GM19397 (cell line): Measurements from ENCODE around the gene TEX9.

Experiments used
- ATAC-seq: cut with Tn5 transposase; IDR thresholded peaks from one replicate; pipeline ENCODE4 v1.9.1; 2021; ENCODE audit warnings: mild to moderate bottlenecking, moderate library complexity; ENCODE audit not compliant: unreplicated experiment

TEX9 gene

DNA sequence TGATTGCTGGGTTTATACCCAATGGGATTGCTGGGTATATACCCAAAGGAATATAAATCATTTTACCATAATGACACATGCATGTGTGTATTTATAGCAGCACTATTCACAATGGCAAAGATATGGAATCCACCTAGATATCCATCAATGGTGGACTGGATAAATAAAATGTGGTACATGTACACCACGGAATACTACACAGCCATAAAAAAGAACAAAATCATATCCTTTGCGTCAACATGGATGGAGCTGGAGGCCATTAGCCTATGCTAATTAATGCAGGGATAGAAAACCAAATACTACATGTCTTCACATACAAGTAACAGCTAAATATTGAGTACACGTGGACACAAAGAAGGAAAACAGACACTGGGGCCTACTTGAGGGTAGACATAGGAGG, 77.1 kb downstream of the TEX9 start:
- ATAC-seq: no peak

DNA sequence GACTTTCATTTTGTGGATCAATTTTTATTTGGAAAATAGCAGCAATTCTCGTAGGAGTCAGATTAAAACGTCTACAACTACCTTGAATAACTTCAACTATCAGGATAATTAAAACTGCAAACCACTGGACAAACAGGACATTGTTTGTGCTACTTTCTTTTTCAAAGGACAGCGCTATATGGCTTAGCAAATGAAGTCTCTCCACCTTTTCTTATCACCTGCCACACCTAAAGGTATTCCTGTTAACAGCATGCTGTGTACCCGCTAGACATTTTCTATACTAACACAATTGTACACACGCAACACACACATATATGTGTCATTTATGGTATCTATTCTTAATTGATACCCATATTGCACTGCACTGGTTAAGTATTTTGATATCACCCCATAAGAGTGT, 80.5 kb downstream of the TEX9 start:
- no peak for ATAC-seq

DNA sequence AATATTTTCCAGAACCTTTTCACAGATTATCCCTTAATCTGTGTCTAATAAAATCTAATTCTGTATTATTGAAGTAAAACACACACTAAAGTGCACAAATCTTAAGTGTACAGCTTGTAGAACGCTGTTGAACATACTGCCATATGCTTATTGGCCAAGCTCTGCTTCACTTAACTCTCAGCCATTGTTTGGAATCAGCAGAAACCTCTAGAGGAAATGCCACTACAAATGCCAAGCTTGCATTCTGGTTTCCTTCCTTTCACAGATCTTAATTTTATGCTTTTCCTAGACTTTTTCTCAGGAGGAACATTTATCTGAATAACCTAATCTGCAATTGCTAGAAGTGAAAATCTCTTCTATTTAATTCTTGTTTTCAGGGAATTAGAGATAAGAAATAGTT, 89.6 kb downstream of the TEX9 start:
- no peak for ATAC-seq

DNA sequence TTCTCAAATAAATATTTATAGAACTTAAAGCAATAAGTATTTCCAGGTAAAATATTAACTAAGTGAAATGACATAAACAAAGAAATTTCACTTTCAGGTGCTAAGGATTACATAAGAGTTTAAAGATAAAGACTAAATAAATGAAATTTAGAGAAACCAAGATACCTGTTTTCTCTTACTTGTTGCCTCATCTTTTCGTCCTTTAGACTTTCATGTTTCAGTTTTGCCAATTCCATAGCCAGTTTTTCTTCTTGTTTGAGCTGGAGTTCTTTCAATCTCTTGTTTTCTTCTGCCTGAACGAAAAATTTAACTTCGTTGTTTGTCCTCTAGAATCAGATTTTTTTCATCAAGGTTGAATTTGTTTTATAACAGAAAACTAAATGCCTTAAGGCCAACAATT, 91.0 kb downstream of the TEX9 start:
- no peak for ATAC-seq

DNA sequence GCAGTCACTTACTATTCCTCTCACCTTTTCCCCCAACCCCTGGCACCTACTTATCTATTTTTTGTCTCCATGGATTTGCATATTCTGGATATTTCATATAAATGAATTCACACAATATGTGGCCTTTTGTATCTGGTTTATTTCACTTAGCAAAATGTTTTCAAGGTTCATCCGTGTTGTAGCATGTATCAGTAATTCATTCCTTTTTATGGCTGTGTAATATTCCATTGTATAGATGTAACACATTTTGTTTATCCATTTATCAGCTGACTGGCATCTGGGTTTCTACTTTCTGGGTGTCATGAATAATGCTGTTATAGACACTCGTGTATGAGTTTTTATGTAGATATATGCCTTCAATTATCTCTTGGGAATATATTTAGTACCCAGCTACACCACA, 93.9 kb downstream of the TEX9 start:
- ATAC-seq: no peak

DNA sequence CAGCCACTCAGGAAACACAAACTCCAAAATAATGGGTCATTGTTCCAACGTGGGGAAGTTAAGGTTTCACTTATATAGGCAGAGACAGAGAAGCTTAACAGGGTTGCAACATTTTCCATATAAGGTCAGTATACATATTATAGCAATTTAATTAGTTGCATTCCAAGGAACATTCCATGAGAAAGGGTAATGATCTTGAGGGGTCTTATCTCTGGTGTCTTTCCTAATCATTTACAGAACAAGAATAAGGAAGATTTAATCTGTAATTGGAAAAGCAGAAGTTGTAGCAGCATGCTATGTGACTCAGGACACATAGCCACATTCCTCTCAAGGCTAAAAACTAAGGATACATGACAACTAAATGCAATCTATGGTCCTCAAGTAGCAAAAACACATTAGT, 94.8 kb downstream of the TEX9 start:
- no peak for ATAC-seq

DNA sequence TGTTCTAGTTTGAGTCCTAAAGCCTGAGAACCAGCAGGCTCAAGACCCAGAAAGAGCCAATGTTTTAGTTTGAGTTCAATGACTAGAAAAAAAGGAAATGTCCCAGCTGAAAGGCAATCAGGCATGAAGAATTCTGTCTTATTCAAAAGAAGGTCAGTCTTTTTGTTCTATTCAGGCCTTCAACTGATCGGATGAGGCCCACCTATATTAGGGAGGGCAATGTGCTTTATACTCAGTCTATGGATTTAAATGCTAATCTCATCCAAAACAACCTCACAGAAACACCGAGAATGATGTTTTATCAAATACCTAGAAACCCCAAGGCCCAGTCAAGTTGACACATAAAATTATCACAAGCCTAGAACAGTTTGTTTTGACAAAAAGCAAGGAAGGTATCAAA, 95.7 kb downstream of the TEX9 start:
- no peak for ATAC-seq

DNA sequence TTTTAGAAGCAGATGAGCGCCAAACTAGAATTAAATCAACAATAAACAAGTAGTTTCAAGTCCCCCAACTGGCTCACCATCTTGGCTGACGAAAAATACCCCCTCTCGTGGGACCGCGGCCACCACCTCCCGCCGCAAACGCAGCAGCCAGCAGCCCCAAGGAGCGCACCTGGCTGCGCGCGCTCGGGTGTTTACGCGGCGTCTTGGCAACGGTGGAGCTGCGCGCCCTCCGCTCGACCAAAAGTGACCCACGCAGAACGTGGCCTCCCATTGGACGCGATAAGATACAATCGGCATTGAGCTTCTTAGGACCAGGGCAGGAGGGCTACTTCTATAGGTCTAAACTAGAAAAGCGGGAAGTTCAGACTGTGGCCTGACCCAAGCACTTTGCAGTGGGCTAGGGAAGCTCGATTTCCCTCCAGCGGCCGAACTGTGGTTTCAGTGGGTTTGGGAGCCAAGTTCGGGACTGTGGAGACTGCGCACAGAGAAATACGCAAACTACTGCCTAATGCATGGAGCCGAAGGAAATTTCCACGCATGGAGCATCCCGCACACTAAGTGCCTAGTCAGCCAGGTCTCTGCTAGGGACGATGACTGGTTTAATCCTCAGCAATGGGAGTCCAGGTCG, 99.8 kb downstream of the TEX9 start, which contains the start of gene MNS1:
TSS of gene MNS1 (minus strand) at position 245 of the 628 bp plus-strand sequence. CDS start at position 80, 165 bp downstream.
- peak; percentile 100 for ATAC-seq

DNA sequence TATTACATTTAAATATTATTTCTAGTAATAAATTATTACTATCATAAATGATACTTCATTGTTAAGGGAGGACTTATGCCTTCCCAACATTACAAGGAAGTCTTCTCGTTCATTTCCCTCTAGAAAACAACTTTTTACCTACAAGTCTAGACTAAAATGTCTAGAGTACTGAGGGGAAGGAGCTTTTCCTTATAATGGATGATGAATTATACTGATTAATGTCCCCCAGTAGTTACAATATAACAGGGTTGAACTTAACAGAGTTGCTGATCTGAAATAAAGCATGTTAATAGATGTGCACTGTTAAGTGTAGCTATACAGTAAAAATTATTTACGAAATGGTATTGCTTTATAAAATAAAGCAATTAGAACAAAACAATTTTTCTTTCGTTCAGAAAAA, 102.4 kb downstream of the TEX9 start:
- ATAC-seq: no peak

DNA sequence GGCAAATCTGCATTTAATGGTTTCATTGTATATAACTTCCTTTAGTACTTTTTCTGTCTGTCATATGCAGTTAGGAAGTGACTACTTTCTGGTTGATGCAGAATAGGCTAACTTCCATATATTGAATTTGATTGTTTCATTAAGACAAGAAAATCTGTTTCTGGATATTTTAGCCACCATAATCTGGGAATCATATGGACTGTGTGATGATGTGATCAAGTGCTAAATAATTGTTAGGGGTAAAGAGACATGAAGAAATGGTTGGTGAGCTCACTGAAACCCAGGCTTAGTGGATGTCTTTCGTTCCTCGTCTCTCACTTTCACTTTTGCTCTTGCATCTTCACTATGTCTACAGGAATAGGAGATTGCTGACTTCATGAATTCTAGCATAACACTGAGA, 103.2 kb downstream of the TEX9 start:
- ATAC-seq: peak; percentile 31

DNA sequence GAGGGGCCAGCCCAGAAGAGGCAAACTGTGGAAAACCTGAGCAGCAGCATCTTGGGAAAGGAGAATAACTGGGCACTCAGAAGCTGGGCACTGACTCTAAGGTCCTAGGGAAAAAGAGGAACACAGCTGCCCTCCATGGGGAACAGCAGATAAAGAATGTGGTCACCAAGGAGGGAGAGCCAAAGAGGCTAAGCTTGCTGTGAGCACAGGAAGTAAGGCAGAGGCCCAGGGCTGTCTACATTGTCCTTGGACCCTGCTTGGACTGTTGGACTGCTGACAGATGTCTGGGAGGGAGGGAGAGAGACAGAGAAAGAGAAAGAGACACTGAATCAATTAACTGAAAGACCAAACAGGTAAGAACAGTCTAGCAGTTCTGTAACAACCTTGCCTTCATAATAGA, 104.3 kb downstream of the TEX9 start:
- ATAC-seq: no peak

DNA sequence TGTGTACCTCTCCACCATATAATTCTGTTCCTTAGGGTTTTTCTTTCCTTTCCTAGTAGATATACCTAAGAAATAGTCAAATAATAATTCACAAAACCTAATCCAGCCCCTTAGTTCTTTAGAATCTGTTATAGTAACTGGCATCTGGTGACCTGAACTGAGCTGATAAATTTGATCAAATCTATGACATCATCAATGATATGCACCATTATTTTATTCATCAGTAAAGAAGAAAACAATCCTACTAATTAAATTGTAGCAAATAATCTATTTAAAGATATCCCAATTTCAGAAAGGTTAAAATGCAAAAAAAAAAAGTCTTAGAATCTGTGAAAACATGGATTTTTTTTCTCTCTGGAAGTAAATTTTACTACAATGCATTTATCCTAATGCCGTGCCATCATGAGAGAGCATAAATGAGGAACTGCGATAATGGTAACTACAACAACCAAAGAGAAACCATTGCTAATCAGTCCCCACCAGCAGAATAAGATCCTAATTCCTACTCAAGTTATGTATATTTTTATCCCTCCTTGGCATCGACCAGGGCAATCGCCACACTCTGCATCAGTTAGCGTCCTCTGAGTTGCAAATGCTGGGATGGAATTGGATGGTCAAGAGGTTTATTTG, 106.3 kb downstream of the TEX9 start:
- ATAC-seq: no peak

DNA sequence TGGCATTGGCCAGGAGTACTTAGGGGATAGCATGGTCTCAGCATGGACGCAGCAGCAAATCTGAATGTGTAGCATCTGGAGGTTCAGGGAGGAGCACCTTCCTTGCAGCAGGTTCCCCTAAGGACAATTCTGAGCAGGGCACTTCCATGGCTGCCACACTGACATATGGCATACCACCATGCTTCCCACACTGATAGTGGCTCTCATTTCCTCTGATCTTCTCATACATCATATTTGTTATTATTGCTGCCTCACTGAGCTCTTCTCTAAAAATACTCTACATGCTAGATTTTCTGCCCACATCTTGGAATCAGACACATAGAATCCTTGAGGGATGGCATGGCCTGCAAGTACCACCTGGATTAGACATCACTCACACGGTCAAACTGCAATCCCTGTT, 107.1 kb downstream of the TEX9 start:
- no peak for ATAC-seq

DNA sequence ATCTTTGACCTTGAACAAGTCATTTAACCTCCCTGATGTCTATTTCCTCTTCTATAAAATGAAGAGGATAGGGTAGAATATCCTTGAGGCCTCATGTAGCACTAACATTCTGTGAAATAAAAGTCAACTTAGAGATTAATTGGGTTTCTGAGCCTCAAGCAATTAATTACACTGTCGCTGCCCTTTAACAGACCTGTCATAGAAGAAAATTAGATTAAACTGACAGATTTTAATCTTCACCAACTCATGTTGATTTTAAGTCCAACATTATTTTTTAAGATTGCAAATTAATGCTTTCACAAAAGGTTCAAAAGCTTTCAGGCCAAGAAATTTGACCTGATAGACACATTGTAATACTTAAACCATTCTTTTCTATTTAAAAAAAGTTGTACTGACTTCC, 107.8 kb downstream of the TEX9 start:
- no peak for ATAC-seq

DNA sequence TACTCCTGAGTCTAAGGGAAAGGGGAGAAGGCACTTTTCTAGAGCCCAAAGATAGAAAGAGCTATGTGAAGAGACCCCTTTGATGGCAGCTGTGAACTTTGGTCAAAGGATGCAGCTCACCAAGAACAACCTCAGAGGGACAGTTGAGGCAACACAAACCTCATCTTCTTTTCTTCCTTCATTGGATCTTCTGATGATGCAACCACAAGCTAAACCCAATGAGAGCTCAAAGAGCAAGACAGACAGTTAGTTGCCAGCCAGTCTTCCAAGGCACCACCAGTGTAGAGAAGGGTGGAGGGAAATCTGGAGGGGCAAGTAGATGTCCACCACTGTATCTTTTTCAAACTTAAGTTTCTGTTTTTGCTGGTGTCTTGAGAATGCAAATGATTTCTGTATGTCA, 110.1 kb downstream of the TEX9 start:
- no peak for ATAC-seq
